T-helper 2 cell treated with Interferon-gamma antibody and Interleukin-4, amounts not matched to agents 5 μg/mL and 100 μg/mL, for 36 hours (primary cell): ENCODE measurements around the gene BOLA3.
"Not testable (repeated sequence)": the region's sequence is repeated elsewhere in the genome, so short reads cannot be mapped to it uniquely, and the experiment has no call there.

Experiments
- DNase-seq: peaks from one replicate; pipeline ENCODE4 v3.0.0; 2021; ENCODE audit warnings: low spot score
- H3K27ac Mint-ChIP-seq: one replicate; pipeline ENCODE4 v1.8.0; 2021; ENCODE audit warnings: mild to moderate bottlenecking, mixed read lengths
- H3K27me3 Mint-ChIP-seq: one replicate; pipeline ENCODE4 v1.8.0; 2021; ENCODE audit warnings: low read depth, mixed read lengths
- H3K36me3 Mint-ChIP-seq: one replicate; pipeline ENCODE4 v1.8.0; 2021; ENCODE audit warnings: low read depth, mixed read lengths
- H3K4me1 Mint-ChIP-seq: one replicate; pipeline ENCODE4 v1.8.0; 2021; ENCODE audit warnings: low read depth, mixed read lengths
- H3K4me3 Mint-ChIP-seq: one replicate; pipeline ENCODE4 v1.8.0; 2022; ENCODE audit warnings: mild to moderate bottlenecking, moderate library complexity, mixed read lengths
- H3K9me3 Mint-ChIP-seq: one replicate; pipeline ENCODE4 v1.8.0; 2021; ENCODE audit warnings: mixed read lengths

BOLA3 gene

GRCh38 chr2:74091391-74091790, 56.3 kb downstream of the BOLA3 start:
- Mint-ChIP-seq H3K27me3 (no peaks in the 10 kb centered on the region), H3K9me3 (no peaks in the 10 kb centered on the region), H3K27ac (no peak overlapping the region), H3K4me3 (no peak overlapping the region), H3K4me1 (no peaks in the 10 kb centered on the region), H3K36me3 (peaks cover 18% of the 10 kb centered on the region)
- DNase-seq: no peak

GRCh38 chr2:74089816-74090745, 57.6 kb downstream of the BOLA3 start:
- Mint-ChIP-seq H3K9me3 (no peaks in the 10 kb centered on the region), H3K36me3 (peaks cover 18% of the 10 kb centered on the region), H3K27ac (no peak overlapping the region), H3K27me3 (no peaks in the 10 kb centered on the region), H3K4me1 (no peaks in the 10 kb centered on the region), H3K4me3 (no peak overlapping the region)
- DNase-seq: no peak

GRCh38 chr2:74088676-74089075, 59.0 kb downstream of the BOLA3 start:
- not testable (repeated sequence) for H3K9me3 Mint-ChIP-seq, H3K27ac Mint-ChIP-seq, H3K4me3 Mint-ChIP-seq, DNase-seq, H3K27me3 Mint-ChIP-seq, H3K4me1 Mint-ChIP-seq
- H3K36me3 Mint-ChIP-seq: peaks cover 13% of the 10 kb centered on the region

- no peaks in the 10 kb centered on the region for H3K9me3 Mint-ChIP-seq
- no peak overlapping the region for H3K27ac Mint-ChIP-seq
- no peaks in the 10 kb centered on the region for H3K4me1 Mint-ChIP-seq
- no peaks in the 10 kb centered on the region for H3K27me3 Mint-ChIP-seq
- H3K4me3 Mint-ChIP-seq: no peak overlapping the region
- H3K36me3 Mint-ChIP-seq: peaks cover 16% of the 10 kb centered on the region
- DNase-seq: no peak
These were observed 60.0 kb downstream of the BOLA3 start for GRCh38 chr2:74087696-74088095.

- Mint-ChIP-seq H3K9me3 (no peaks in the 10 kb centered on the region), H3K4me1 (no peaks in the 10 kb centered on the region), H3K36me3 (peaks cover 20% of the 10 kb centered on the region), H3K27ac (no peak overlapping the region), H3K27me3 (no peaks in the 10 kb centered on the region), H3K4me3 (no peak overlapping the region)
- DNase-seq: no peak
These were observed 61.7 kb downstream of the BOLA3 start for GRCh38 chr2:74086021-74086420.
